ENCODE measurements around the gene PCSK1N. TPM values are rescaled to one million over a fixed set of nuclear protein-coding genes. Genes with fewer than 3 reads are reported as not detected.

The PCSK1N gene
- total RNA-seq, 1 experiment from 2014 or later, result 3.2 TPM

GRCh38 chrX:48790477-48790876, 44.9 kb downstream of the PCSK1N start:
- no peak for DNase-seq (ENCODE audit: low read depth in 1 of 2, low spot score in 2 of 2)
- no peaks in the 10 kb centered on the region for H3K9me3 ChIP-seq (replicated peaks)
- H3K27ac ChIP-seq, result no peak overlapping the region
- peaks cover 13% of the 10 kb centered on the region for H3K4me1 ChIP-seq (replicated peaks)
- H3K36me3 ChIP-seq, result no peaks in the 10 kb centered on the region
- no peak overlapping the region for H3K4me3 ChIP-seq
- H3K27me3 ChIP-seq (replicated peaks), result no peaks in the 10 kb centered on the region

- no peak for DNase-seq (ENCODE audit: low read depth in 1 of 2, low spot score in 2 of 2)
- Histone ChIP-seq H3K27me3 (replicated peaks) (no peaks in the 10 kb centered on the region), H3K36me3 (no peaks in the 10 kb centered on the region), H3K4me1 (replicated peaks) (peaks cover 4% of the 10 kb centered on the region), H3K9me3 (replicated peaks) (no peaks in the 10 kb centered on the region), H3K4me3 (no peak overlapping the region), H3K27ac (no peak overlapping the region)
Observed at GRCh38 chrX:48789366-48790220, 45.8 kb downstream of the PCSK1N start.

DNA sequence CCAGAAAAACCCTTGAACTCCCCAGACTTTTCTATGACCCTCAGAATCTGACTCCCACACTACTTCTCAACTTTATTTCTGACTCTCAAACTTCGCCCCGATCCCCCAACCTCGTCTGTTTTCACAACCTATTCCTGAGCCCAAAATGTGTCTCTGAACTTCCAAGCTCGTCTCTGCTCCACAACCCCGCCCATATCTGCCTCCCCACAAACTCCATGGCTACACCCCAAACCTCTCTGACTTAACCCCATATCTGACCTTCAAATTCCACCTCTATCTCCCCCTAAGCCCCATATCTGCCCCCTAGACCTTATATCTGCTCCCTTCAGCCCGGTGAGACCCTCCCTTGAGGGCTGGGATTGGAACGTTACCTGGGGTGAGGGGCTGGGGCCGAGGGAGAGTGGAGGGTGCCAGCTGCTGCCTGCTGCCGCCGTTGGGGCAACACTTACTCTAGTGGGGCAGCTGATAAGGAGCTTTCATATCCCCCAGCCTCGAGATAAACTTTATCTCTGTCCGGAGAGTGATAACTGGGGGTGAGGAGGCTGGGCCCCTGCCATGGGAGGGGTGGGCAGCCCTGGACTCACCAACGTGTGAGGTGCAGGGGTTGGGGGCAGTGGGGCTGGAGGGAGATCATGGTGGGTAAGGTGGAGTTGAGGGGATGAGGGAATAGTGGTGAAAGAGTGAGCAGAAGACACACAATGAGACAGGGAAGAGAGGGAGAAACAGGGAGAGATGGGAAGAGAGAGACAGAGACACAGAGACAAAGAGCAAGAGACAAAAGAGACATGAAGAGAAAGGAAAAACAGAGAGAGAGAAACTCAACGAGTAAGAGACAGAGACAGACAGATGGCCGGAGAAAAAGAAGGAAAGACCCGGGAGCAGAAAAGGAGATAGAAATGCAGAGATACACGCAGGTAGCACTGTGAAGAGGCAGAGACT, 47.6 kb downstream of the PCSK1N start:
- no peaks in the 10 kb centered on the region for H3K4me1 ChIP-seq (replicated peaks)
- H3K4me3 ChIP-seq, result no peak overlapping the region
- DNase-seq (ENCODE audit: low read depth in 1 of 2, low spot score in 2 of 2), result no peak
- H3K9me3 ChIP-seq (replicated peaks), result no peaks in the 10 kb centered on the region
- no peaks in the 10 kb centered on the region for H3K36me3 ChIP-seq
- H3K27me3 ChIP-seq (replicated peaks), result no peaks in the 10 kb centered on the region
- no peak overlapping the region for H3K27ac ChIP-seq

GRCh38 chrX:48786825-48787504, 48.4 kb downstream of the PCSK1N start:
- H3K4me1 ChIP-seq (replicated peaks), result no peaks in the 10 kb centered on the region
- H3K36me3 ChIP-seq, result no peaks in the 10 kb centered on the region
- no peak for DNase-seq (ENCODE audit: low read depth in 1 of 2, low spot score in 2 of 2)
- H3K9me3 ChIP-seq (replicated peaks), result no peaks in the 10 kb centered on the region
- no peaks in the 10 kb centered on the region for H3K27me3 ChIP-seq (replicated peaks)
- no peak overlapping the region for H3K27ac ChIP-seq
- no peak overlapping the region for H3K4me3 ChIP-seq

DNA sequence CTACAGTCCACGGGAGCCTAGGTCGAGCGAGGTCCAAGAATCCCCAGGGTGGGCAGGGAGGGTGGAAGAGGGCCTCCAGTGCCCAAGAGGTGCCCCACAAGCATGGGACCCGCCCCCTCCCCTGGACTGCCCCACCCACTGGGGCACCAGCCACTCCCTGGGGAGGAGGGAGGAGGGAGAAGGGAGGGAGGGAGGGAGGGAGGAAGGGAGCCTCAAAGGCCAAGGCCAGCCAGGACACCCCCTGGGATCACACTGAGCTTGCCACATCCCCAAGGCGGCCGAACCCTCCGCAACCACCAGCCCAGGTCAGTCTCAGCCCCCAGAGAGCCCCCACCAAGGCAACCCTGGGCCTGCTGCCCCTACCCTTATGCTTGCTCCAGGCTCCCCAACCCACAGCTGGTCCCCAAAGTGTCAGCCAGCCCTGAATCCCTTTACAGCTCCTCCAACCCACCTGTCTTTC, 49.0 kb downstream of the PCSK1N start, which contains the start of gene GATA1:
TSS of gene GATA1 (plus strand) at position 250 of the 460 bp plus-strand sequence. CDS start 4,520 bp downstream, outside the sequence.
- H3K4me1 ChIP-seq (replicated peaks), result no peaks in the 10 kb centered on the region
- no peaks in the 10 kb centered on the region for H3K9me3 ChIP-seq (replicated peaks)
- DNase-seq (ENCODE audit: low read depth in 1 of 2, low spot score in 2 of 2), result no peak
- H3K36me3 ChIP-seq, result no peaks in the 10 kb centered on the region
- H3K27ac ChIP-seq, result no peak within 1 kb of the TSS
- H3K27me3 ChIP-seq (replicated peaks), result no peaks in the 10 kb centered on the region
- no peak within 1 kb of the TSS for H3K4me3 ChIP-seq

DNA sequence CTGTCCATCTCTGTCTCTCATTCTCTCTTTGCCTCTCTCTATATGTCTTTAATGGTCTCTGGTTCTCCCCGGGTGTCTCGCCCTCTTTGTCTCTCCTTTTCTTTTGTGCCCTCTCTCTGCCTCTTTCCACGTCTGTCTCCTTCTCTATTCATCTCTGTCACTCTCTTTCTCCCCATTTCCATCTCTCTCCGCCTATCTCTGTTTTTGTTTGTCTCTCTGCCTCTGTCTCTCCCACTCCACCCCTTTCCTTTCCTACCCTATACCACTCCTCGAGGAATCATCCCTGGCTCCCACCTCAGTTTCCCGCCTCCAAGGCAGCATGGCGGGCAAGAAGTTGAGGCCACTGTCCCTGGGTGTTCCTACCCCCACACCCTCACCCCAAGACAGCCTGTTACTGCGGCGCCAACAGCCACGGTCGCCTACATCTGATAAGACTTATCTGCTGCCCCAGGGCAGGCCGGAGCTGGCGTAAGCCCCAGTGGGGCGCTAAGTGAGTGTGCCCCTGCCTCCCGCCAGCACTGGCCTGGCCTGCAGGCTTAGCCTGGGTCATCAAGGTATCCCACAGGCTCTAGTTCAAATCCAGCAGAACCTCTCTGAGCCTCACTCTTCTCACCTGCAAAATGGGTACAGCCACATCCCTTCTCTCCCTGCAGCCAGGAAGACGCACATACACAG, 49.7 kb downstream of the PCSK1N start:
- no peak overlapping the region for H3K4me3 ChIP-seq
- H3K9me3 ChIP-seq (replicated peaks), result no peaks in the 10 kb centered on the region
- no peaks in the 10 kb centered on the region for H3K36me3 ChIP-seq
- H3K27me3 ChIP-seq (replicated peaks), result no peaks in the 10 kb centered on the region
- H3K27ac ChIP-seq, result no peak overlapping the region
- no peak for DNase-seq (ENCODE audit: low read depth in 1 of 2, low spot score in 2 of 2)
- H3K4me1 ChIP-seq (replicated peaks), result no peaks in the 10 kb centered on the region

- Histone ChIP-seq H3K27me3 (replicated peaks) (no peaks in the 10 kb centered on the region), H3K36me3 (no peaks in the 10 kb centered on the region), H3K4me3 (no peak overlapping the region), H3K27ac (no peak overlapping the region), H3K9me3 (replicated peaks) (no peaks in the 10 kb centered on the region), H3K4me1 (replicated peaks) (no peaks in the 10 kb centered on the region)
- DNase-seq (ENCODE audit: low read depth in 1 of 2, low spot score in 2 of 2), result no peak
Observed at GRCh38 chrX:48785186-48785539, 50.2 kb downstream of the PCSK1N start.

DNA sequence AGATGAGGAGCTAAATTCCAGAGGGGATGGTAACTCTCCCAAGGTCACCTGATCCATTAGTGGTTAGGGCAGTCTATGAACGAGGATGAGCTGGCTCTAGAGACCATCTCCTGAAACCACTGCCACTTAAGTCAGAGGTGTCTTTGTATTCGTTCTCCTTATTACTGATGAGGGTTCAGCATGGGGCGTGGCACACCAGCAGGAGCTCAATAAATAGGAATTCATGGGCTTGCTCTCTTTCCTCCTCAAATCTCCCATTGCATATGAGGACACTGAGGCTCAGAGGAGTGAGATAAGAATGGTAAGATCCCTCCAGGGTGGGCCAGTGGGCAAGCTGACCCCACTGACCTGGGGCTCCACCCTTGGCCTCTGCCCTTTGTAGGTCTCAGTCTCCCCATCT, 50.7 kb downstream of the PCSK1N start:
- no peak overlapping the region for H3K27ac ChIP-seq
- no peaks in the 10 kb centered on the region for H3K36me3 ChIP-seq
- no peaks in the 10 kb centered on the region for H3K4me1 ChIP-seq (replicated peaks)
- H3K4me3 ChIP-seq, result no peak overlapping the region
- H3K9me3 ChIP-seq (replicated peaks), result no peaks in the 10 kb centered on the region
- no peaks in the 10 kb centered on the region for H3K27me3 ChIP-seq (replicated peaks)
- no peak for DNase-seq (ENCODE audit: low read depth in 1 of 2, low spot score in 2 of 2)

DNA sequence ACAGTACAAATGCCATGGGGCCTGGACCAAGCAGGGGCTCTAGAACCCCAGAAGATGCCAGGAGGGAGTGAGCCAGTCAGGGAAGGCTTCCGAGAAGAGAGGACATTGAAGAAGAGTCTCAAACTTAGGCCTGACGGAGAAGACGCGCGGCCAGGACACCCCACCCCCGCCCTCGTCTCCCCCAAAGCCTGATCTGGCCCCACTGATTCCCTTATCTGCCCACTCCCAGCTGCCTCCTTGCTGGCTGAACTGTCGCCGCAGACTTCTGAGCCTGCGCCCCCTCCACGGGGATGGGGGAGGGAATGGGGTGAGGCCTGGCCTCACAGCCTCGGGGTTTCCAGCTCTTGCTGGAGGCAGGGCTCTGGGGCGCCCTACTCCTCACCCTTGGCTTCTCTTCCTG, 52.6 kb downstream of the PCSK1N start:
- H3K4me3 ChIP-seq, result no peak overlapping the region
- H3K27me3 ChIP-seq (replicated peaks), result no peaks in the 10 kb centered on the region
- H3K9me3 ChIP-seq (replicated peaks), result no peaks in the 10 kb centered on the region
- no peaks in the 10 kb centered on the region for H3K36me3 ChIP-seq
- no peaks in the 10 kb centered on the region for H3K4me1 ChIP-seq (replicated peaks)
- H3K27ac ChIP-seq, result no peak overlapping the region
- no peak for DNase-seq (ENCODE audit: low read depth in 1 of 2, low spot score in 2 of 2)

DNA sequence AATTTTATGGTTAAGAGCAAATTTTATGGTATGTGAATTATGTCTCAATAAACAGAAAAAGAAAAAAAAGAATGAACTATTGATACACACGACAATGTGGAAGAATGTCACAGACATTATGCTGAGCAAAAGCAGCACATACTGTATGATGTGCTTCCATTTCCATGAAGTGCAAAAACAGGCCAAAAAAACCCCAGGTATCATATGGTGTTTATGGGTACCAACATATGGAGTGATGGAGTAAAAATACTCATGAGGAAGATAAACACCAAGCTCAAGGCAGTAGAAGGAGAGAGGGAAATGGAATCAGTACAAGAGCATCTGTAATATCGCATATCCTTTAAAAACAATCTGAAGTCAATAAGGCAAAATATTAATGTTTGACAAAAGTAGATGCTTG, 53.2 kb downstream of the PCSK1N start:
- no peak for DNase-seq (ENCODE audit: low read depth in 1 of 2, low spot score in 2 of 2)

DNA sequence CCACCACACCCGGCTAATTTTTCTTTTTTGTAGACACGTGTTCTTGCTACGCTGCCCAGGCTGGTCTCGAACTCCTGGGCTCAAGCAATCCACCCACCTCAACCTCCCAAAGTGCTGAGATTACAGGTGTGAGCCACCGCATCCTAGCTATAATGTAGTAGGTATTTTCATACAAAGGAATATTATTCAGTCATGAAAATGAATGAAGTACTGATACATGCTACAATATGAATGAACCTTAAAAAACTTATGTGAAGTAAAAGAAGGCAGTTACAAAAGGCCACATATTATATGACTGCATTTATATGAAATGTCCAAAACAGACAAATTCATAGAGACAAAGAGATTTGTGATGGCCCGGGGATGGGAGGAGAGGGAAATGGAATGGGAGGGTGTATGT, 53.7 kb downstream of the PCSK1N start:
- Histone ChIP-seq H3K9me3 (replicated peaks) (no peaks in the 10 kb centered on the region), H3K4me1 (replicated peaks) (no peaks in the 10 kb centered on the region), H3K36me3 (no peaks in the 10 kb centered on the region), H3K27ac (no peak overlapping the region), H3K27me3 (replicated peaks) (no peaks in the 10 kb centered on the region), H3K4me3 (no peak overlapping the region)
- no peak for DNase-seq (ENCODE audit: low read depth in 1 of 2, low spot score in 2 of 2)

More for the DNA sequence above, 53.2 kb downstream of the PCSK1N start:
- Histone ChIP-seq H3K27ac (no peak overlapping the region), H3K9me3 (replicated peaks) (no peaks in the 10 kb centered on the region), H3K4me1 (replicated peaks) (no peaks in the 10 kb centered on the region), H3K4me3 (no peak overlapping the region), H3K36me3 (no peaks in the 10 kb centered on the region), H3K27me3 (replicated peaks) (no peaks in the 10 kb centered on the region)
